Suppressor macrophage treated with lipopolysaccharide for 1 hour (primary cell): ENCODE measurements around the gene EDARADD.
A peak's percentile ranks its signal among the peaks of the same experiment; 100 is the strongest.

Experiments used
- DNase-seq, 3 donors: peaks; one replicate each; pipeline ENCODE4 v3.0.0-alpha.2; 2020 to 2022

EDARADD gene

DNA sequence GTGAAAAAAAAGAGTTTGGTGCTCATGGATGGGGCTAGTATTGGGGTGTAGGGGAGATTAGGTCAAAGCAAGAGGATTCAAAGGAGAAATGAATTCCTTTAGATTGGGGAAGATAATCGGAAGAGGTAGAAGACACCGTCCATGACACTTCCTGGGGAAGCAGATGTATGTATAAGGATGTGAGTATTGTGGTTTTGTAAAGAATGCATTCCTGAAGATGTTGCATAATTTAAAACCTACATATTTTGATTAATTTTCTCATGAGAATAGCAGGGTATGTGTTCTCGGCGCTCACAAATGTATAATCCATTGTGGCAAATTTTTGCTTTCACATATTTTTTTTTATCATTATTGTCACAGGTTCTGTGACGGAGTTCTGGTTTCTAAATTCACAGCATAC is 124.2 kb downstream of the EDARADD start:
- DNase-seq: no peak

- DNase-seq: no peak
These were observed 126.4 kb downstream of the EDARADD start for GRCh38 chr1:236520445-236521005.

GRCh38 chr1:236522937-236523703 is 129.0 kb downstream of the EDARADD start:
- DNase-seq: peak in 1 of 3 donors; percentile 26

DNA sequence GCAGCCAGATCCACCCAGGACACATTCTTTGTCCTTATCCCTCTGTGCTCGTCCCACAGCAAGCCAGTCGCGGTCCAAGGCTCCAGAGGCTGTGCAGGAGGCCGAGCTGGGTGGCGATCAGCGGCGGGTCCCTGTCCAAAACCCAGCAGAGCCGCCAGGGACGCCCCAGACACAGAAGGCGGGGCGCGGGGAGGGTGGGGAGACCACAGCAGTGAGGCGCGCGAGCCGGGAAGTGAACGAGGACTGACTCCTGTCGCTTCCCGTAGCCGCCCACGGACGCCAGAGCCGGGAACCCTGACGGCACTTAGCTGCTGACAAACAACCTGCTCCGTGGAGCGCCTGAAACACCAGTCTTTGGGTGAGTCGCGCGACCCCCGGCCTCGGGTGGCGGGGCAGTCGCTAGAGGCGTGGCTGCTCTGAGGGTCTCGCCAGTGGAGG is 129.6 kb downstream of the EDARADD start, which contains the start of gene LGALS8:
Gene LGALS8, plus strand, starts transcription at position 279 of the 438 bp plus-strand sequence. CDS start 2,089 bp downstream, outside the sequence.
- DNase-seq: peak; percentile 94 to 97 (median 95)

GRCh38 chr1:236524142-236524894 is 130.2 kb downstream of the EDARADD start:
- DNase-seq: peak; percentile 73 to 89 (median 83)

- peak; percentile 53 to 79 (median 73) for DNase-seq
These were observed 130.8 kb downstream of the EDARADD start for GRCh38 chr1:236524895-236525184.

DNA sequence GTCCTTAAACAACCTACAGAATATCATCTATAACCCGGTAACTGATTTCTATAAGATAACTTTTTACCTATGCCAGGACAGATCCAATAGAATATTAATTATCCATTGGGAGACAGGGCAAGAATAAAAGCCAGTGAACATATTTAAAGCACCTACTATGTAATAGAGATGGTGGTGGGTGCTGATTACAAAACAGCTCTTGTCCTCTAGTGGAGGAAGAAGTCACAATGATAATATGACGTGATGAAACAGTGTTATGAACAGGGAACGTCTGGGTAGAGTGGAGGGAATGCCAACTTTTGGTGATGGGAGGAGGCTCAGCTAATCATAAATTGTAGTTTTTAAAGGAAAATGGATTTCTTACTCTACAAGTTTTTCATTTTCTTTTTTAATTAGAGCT is 132.0 kb downstream of the EDARADD start:
- peak in 1 of 3 donors; percentile 13 for DNase-seq

- no peak for DNase-seq
These were observed 136.2 kb downstream of the EDARADD start for GRCh38 chr1:236530286-236530685.

DNA sequence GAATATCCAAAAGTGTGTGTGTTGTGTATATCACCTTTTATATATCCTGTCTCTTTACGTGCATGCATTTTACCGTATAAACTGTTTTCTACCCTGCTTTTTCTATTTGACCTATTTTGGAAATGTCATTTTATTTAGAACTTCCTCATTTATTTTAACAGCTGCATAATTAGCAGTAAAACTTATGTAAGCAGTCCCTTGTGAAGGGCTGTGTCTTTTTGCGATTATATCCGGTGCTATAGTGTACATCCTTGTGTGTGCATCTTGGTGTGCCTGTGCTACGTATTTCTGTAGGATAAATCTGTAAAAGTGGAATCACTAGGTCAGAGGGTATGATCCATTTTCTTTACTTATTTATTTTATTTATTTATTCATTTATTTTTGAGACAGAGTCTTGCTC is 136.9 kb downstream of the EDARADD start:
- peak; percentile 8 to 24 (median 14) for DNase-seq

DNA sequence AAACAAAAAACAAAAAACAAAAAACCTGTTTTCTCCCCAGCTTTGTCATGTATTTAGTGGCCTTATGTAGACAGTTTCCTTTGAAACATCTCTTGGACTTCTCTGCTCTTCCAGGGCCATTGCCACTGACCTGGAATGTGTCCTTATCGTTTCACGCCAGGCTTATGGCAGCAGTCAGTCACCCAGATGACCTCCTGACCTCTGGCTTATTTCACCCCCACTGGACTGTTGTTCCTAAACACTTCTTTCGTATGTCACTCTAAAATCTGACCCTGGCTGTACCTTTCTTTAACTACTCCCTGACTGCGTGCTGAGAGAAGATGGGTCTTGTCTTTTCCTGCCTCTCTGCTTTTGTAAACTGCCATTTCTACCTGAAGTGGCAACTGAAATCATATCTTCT is 138.8 kb downstream of the EDARADD start:
- no peak for DNase-seq

DNA sequence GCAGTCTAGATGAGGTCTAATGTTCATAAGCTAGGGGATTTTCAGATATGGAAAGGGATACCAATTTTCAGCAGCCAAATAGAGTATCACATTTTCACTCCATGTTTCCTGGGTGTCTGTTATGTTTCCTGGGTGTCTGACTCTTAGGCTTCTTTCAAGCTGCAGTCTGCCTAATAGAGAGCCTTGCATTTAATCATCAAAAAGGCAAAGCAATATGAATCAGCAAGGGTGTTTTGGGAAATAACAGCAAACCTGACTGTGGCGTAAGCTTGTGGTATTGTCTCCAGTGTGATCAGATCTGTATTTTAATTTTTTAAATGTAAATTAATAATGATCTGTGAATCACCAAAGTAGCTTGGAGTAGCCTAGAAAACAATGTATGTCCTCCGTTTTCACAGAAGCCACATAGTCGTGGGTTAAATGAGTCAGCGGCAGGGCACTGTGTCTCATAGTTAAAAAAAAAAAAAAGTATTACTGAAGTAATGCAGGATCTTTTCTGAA is 140.1 kb downstream of the EDARADD start:
- peak; percentile 18 to 36 (median 33) for DNase-seq
